Stimulated activated naive CD8-positive, alpha-beta T cell treated with anti-CD3 and anti-CD28 coated beads, Interleukin-15, Interleukin-2, amounts not matched to agents 100 U/mL and 50 U/mL, for 24 hours (primary cell): ENCODE data around the gene PARD3.

Experiments used
- ATAC-seq: fragments of 150-1000 bp; cut with Tn5 transposase; one replicate; pipeline ENCODE4 v1.10.0; 2021
- DNase-seq: peaks from one replicate; pipeline ENCODE4 v3.0.0; 2021

The PARD3 gene

GRCh38 chr10:34154383-34154900, 660.7 kb downstream of the PARD3 start:
- no peak for DNase-seq
- no peak for ATAC-seq

- DNase-seq = no peak
- no peak for ATAC-seq
These were observed 661.3 kb downstream of the PARD3 start for GRCh38 chr10:34153663-34154382.

- no peak for ATAC-seq
These were observed 662.7 kb downstream of the PARD3 start for GRCh38 chr10:34152434-34152833.

GRCh38 chr10:34151931-34152330, 663.2 kb downstream of the PARD3 start:
- ATAC-seq = no peak
- no peak for DNase-seq

More at GRCh38 chr10:34152434-34152833, 662.7 kb downstream of the PARD3 start:
- no peak for DNase-seq

- no peak for DNase-seq
- ATAC-seq = no peak
These were observed 663.6 kb downstream of the PARD3 start for GRCh38 chr10:34151481-34151880.

- DNase-seq (no peak), ATAC-seq (no peak)
These were observed 665.0 kb downstream of the PARD3 start for GRCh38 chr10:34150103-34150502.

GRCh38 chr10:34148305-34148657, 666.8 kb downstream of the PARD3 start:
- DNase-seq (no peak), ATAC-seq (no peak)

GRCh38 chr10:34147641-34148304, 667.3 kb downstream of the PARD3 start:
- ATAC-seq (no peak), DNase-seq (no peak)

GRCh38 chr10:34145715-34146114, 669.4 kb downstream of the PARD3 start:
- ATAC-seq (no peak), DNase-seq (no peak)

- ATAC-seq (no peak), DNase-seq (no peak)
These were observed 671.6 kb downstream of the PARD3 start for GRCh38 chr10:34143466-34143865.

GRCh38 chr10:34141032-34141680, 673.9 kb downstream of the PARD3 start:
- ATAC-seq (no peak), DNase-seq (no peak)

GRCh38 chr10:34139559-34139958, 675.5 kb downstream of the PARD3 start:
- no peak for DNase-seq
- no peak for ATAC-seq

- ATAC-seq (no peak), DNase-seq (no peak)
These were observed 677.1 kb downstream of the PARD3 start for GRCh38 chr10:34137955-34138354.

- ATAC-seq (no peak), DNase-seq (no peak)
These were observed 677.9 kb downstream of the PARD3 start for GRCh38 chr10:34137201-34137600.

- DNase-seq = no peak
- no peak for ATAC-seq
These were observed 679.6 kb downstream of the PARD3 start for GRCh38 chr10:34135515-34135914.

- no peak for ATAC-seq
- no peak for DNase-seq
These were observed 680.5 kb downstream of the PARD3 start for GRCh38 chr10:34134602-34135001.

- ATAC-seq = no peak
- no peak for DNase-seq
These were observed 681.7 kb downstream of the PARD3 start for GRCh38 chr10:34133406-34133805.

- DNase-seq = no peak
These were observed 683.9 kb downstream of the PARD3 start for GRCh38 chr10:34131152-34131551.

GRCh38 chr10:34127676-34128075, 687.4 kb downstream of the PARD3 start:
- no peak for DNase-seq
- ATAC-seq = no peak

More at GRCh38 chr10:34131152-34131551, 683.9 kb downstream of the PARD3 start:
- ATAC-seq = no peak

- DNase-seq = no peak
- ATAC-seq = no peak
These were observed 688.5 kb downstream of the PARD3 start for GRCh38 chr10:34126371-34127151.

GRCh38 chr10:34125702-34126101, 689.4 kb downstream of the PARD3 start:
- no peak for ATAC-seq
- DNase-seq = no peak

- DNase-seq (no peak), ATAC-seq (peak; percentile 28)
These were observed 690.5 kb downstream of the PARD3 start for GRCh38 chr10:34124522-34125035.
